Peyer's patch (tissue), 4 donors: ENCODE results near the gene AIG1.

Source experiments
- CTCF ChIP-seq, 6 experiments: fragments of 450-650 bp in 4 of 6; fragments of 200-600 bp in 2 of 6; sonication (generic) in 1 of 6; IDR thresholded peaks; one replicate each; pipeline ENCODE4 v1.5.1; 2017 to 2019; ENCODE audit warnings: antibody characterized with exemption in 6 of 6, mild to moderate bottlenecking in 3 of 6, moderate library complexity in 1 of 6
- POLR2A ChIP-seq, 2 donors: fragments of 450-650 bp; IDR thresholded peaks; one replicate each; pipeline ENCODE4 v1.5.1; 2017; ENCODE audit warnings: antibody characterized with exemption in 2 of 2, mild to moderate bottlenecking in 2 of 2, moderate library complexity in 2 of 2

GRCh38 chr6:143372199-143372882, 311.7 kb downstream of the AIG1 start:
- no peak for TF ChIP-seq POLR2A (IDR thresholded peaks at IDR 0.05)
- TF ChIP-seq CTCF (IDR thresholded peaks at IDR 0.05): no peak
